GM23338 (cell line): ENCODE data around the gene IDE. TPM values are rescaled to one million over a fixed set of nuclear protein-coding genes. Genes with fewer than 3 reads are reported as not detected.

Experiments
- ATAC-seq: fragments of 200-7000 bp; cut with Tn5 transposase; 3 replicates; pipeline ENCODE4 v1.9.1; 2020
- DNase-seq: peaks from one replicate; pipeline ENCODE4 v3.0.0-alpha.2; 2015; ENCODE audit warnings: low spot score
- H2AFZ ChIP-seq: fragments of 200-600 bp; sonication (generic); 2 replicates; pipeline ENCODE4 v1.8.0; 2016; ENCODE audit warnings: antibody characterized with exemption, mild to moderate bottlenecking, moderate library complexity
- H3F3A ChIP-seq: fragments of 200-600 bp; sonication (generic); replicated peaks from 2 replicates; pipeline ENCODE4 v1.8.0; 2017; ENCODE audit warnings: antibody characterized with exemption, mixed run types, low read depth
- H3K27ac ChIP-seq: fragments of 200-600 bp; sonication (generic); 2 replicates; pipeline ENCODE4 v1.6.1; 2016; ENCODE audit warnings: low read depth
- H3K27me3 ChIP-seq: fragments of 200-600 bp; sonication (generic); 2 replicates; pipeline ENCODE4 v1.8.0; 2016; ENCODE audit warnings: mild to moderate bottlenecking, mixed run types, moderate library complexity; ENCODE audit not compliant: insufficient read depth
- H3K36me3 ChIP-seq: fragments of 200-600 bp; sonication (generic); 2 replicates; pipeline ENCODE4 v1.8.0; 2016; ENCODE audit warnings: mild to moderate bottlenecking; ENCODE audit not compliant: insufficient read depth
- H3K4me1 ChIP-seq: fragments of 200-600 bp; sonication (generic); 2 replicates; pipeline ENCODE4 v1.8.0; 2016; ENCODE audit warnings: mild to moderate bottlenecking, moderate library complexity; ENCODE audit not compliant: insufficient read depth
- H3K4me2 ChIP-seq: fragments of 200-600 bp; sonication (generic); 2 replicates; pipeline ENCODE4 v1.7.1; 2017; ENCODE audit warnings: mixed run types
- H3K4me3 ChIP-seq: fragments of 200-600 bp; sonication (generic); 2 replicates; pipeline ENCODE4 v1.6.1; 2016; ENCODE audit warnings: mixed run types
- H3K79me2 ChIP-seq: fragments of 200-600 bp; sonication (generic); replicated peaks from 2 replicates; pipeline ENCODE4 v1.8.0; 2017; ENCODE audit warnings: mild to moderate bottlenecking; ENCODE audit not compliant: insufficient read depth
- H3K9me2 ChIP-seq: fragments of 200-600 bp; sonication (generic); 2 replicates; pipeline ENCODE4 v1.8.0; 2017; ENCODE audit not compliant: insufficient read depth
- H4K20me1 ChIP-seq: fragments of 200-600 bp; sonication (generic); replicated peaks from 2 replicates; pipeline ENCODE4 v1.8.0; 2017; ENCODE audit warnings: mild to moderate bottlenecking; ENCODE audit not compliant: insufficient read depth
- H3K27ac Mint-ChIP-seq: 2 replicates; pipeline ENCODE4 v1.8.0; 2020; ENCODE audit warnings: inconsistent platforms, mild to moderate bottlenecking, moderate library complexity, mixed read lengths
- H3K27me3 Mint-ChIP-seq: 3 replicates; pipeline ENCODE4 v1.8.0; 2022; ENCODE audit warnings: low read depth, mild to moderate bottlenecking, moderate library complexity, mixed read lengths, inconsistent platforms; ENCODE audit not compliant: insufficient read depth, poor library complexity
- H3K36me3 Mint-ChIP-seq: 3 replicates; pipeline ENCODE4 v1.8.0; 2021; ENCODE audit warnings: low read depth, mild to moderate bottlenecking, inconsistent platforms, moderate library complexity, mixed read lengths
- H3K4me1 Mint-ChIP-seq: 3 replicates; pipeline ENCODE4 v1.8.0; 2020; ENCODE audit warnings: mild to moderate bottlenecking, inconsistent platforms, mixed read lengths
- H3K4me3 Mint-ChIP-seq: 3 replicates; pipeline ENCODE4 v1.8.0; 2021; ENCODE audit warnings: moderate library complexity, mild to moderate bottlenecking, inconsistent platforms, mixed read lengths
- H3K9me3 Mint-ChIP-seq: 3 replicates; pipeline ENCODE4 v1.8.0; 2020; ENCODE audit warnings: moderate library complexity, mild to moderate bottlenecking, inconsistent platforms, mixed read lengths
- CREB1 ChIP-seq: fragments of 250-450 bp; sonication (Bioruptor Pico); IDR thresholded peaks from 2 replicates; pipeline ENCODE4 v1.5.0; 2020; ENCODE audit warnings: low read depth, mild to moderate bottlenecking, moderate library complexity
- EZH2 ChIP-seq: fragments of 200-600 bp; sonication (generic); IDR thresholded peaks from one replicate; pipeline ENCODE4 v1.8.0; 2017; ENCODE audit warnings: antibody characterized with exemption, mild to moderate bottlenecking, low read depth; ENCODE audit not compliant: unreplicated experiment
- EZH2phosphoT487 ChIP-seq: fragments of 200-600 bp; sonication (generic); IDR thresholded peaks from one replicate; pipeline ENCODE4 v1.8.1; 2018; ENCODE audit warnings: antibody characterized with exemption; ENCODE audit not compliant: unreplicated experiment
- JUNB ChIP-seq: IDR thresholded peaks from one replicate; pipeline ENCODE4 v1.6.1; 2016; ENCODE audit warnings: antibody characterized with exemption; ENCODE audit not compliant: unreplicated experiment
- NANOG ChIP-seq: IDR thresholded peaks from 2 replicates; pipeline ENCODE4 v1.6.1; 2016; ENCODE audit warnings: antibody characterized with exemption, borderline replicate concordance
- POLR2AphosphoS5 ChIP-seq: IDR thresholded peaks from 2 replicates; pipeline ENCODE4 v1.6.1; 2016; ENCODE audit warnings: antibody characterized with exemption, low read depth
- STAT1 ChIP-seq: IDR thresholded peaks from one replicate; pipeline ENCODE4 v1.6.1; 2016; ENCODE audit warnings: antibody characterized with exemption; ENCODE audit not compliant: unreplicated experiment
- ZNF114 ChIP-seq: fragments of 250-450 bp; sonication (Bioruptor Pico); IDR thresholded peaks from 2 replicates; pipeline ENCODE4 v1.5.0; 2020; ENCODE audit warnings: mild to moderate bottlenecking, moderate library complexity
- ZNF331 ChIP-seq: fragments of 250-450 bp; sonication (Bioruptor Pico); IDR thresholded peaks from 2 replicates; pipeline ENCODE4 v1.5.0; 2020; ENCODE audit warnings: low read depth, mild to moderate bottlenecking, moderate library complexity
- polyA plus RNA-seq: library from polyadenylated mRNA; unstranded; fragments of >200 nt; fragmentation: Nextera tagmentation; extraction: Ambion mirVana; gene quantifications from 2 replicates; pipeline ENCODE4 v1.2.1, GENCODE V29; 2016
- total RNA-seq: library from RNA; depleted of rRNA; stranded (reverse); fragments of >200 nt; shearing (Covaris generic); gene quantifications from 2 replicates; pipeline ENCODE4 v1.2.3, GENCODE V29; 2014
- TF ChIP-seq, protein P1 (sequence below): fragments of 250-450 bp; sonication (Bioruptor Pico); IDR thresholded peaks from 2 replicates; pipeline ENCODE4 v1.5.0; 2020; ENCODE audit warnings: mild to moderate bottlenecking, moderate library complexity
- TF ChIP-seq, protein P2 (sequence below): IDR thresholded peaks from 2 replicates; pipeline ENCODE4 v1.6.1; 2016; ENCODE audit warnings: antibody characterized with exemption
- TF ChIP-seq, protein P3 (sequence below), 2 experiments: fragments of 200-600 bp in 1 of 2; sonication (generic) in 1 of 2; conservative IDR thresholded peaks; 2 replicates each; pipeline versions ENCODE4 v1.5.1 to v1.6.1; 2016 to 2017; ENCODE audit warnings: antibody characterized with exemption in 2 of 2, low read depth in 2 of 2, mild to moderate bottlenecking in 2 of 2, moderate library complexity in 1 of 2

IDE gene
- total and polyA plus RNA-seq, 2 experiments from 2014 or later = 12.9 to 36.3 TPM

DNA sequence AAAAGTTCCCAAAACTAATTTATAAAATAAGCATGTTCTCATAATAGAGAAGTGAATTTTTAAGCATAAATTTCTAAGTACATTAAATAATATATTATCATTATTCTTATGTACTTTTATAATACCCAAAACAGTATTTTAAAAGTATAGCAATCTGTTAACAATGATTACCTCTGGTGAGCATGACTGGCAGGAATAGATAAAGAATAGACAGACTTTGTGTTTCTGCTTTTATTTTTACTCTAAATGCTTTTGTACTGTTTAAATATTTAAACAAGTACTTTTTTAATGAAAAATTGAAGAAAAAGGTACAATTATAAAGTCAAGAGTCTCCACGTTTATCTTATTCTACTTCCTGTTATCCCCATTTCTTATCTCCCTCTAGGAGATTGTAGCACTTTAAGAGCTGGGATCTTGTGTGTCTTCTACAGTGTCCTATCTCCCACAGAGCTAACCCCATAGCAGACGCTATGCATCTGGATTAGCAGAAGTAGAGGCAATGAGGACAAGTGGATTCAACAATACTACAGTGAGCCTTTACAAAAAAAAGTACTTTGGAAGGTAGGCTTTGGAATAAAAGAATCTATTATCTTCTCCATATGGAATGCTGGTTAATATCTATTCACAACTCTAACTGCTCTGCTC is 42.9 kb downstream of the IDE start:
- Histone ChIP-seq H2AFZ (no peak overlapping the region), H3K27me3 (no peaks in the 10 kb centered on the region), H3K9me2 (no peaks in the 10 kb centered on the region), H3K79me2 (no peaks in the 10 kb centered on the region), H3K27ac (no peak overlapping the region), H3K4me1 (no peaks in the 10 kb centered on the region), H3F3A (no peaks in the 10 kb centered on the region), H3K4me2 (no peak overlapping the region), H3K36me3 (peaks cover 11% of the 10 kb centered on the region; the same call in 1 of the 2 replicates), H3K4me3 (no peak overlapping the region), H4K20me1 (no peaks in the 10 kb centered on the region)
- Mint-ChIP-seq H3K27me3 (peaks cover 1% of the 10 kb centered on the region), H3K9me3 (no peaks in the 10 kb centered on the region), H3K4me1 (no peaks in the 10 kb centered on the region), H3K36me3 (peaks cover 31% of the 10 kb centered on the region), H3K4me3 (no peak overlapping the region), H3K27ac (no peak overlapping the region)
- no peak for ATAC-seq
- DNase-seq = no peak
- TF ChIP-seq STAT1 = no peak
- TF ChIP-seq ZNF114 = no peak
- TF ChIP-seq EZH2phosphoT487 = no peak
- no peak for TF ChIP-seq ZNF331 (CRISPR knock-in tag)
- no peak for TF ChIP-seq EZH2
- TF ChIP-seq NANOG = no peak

DNA sequence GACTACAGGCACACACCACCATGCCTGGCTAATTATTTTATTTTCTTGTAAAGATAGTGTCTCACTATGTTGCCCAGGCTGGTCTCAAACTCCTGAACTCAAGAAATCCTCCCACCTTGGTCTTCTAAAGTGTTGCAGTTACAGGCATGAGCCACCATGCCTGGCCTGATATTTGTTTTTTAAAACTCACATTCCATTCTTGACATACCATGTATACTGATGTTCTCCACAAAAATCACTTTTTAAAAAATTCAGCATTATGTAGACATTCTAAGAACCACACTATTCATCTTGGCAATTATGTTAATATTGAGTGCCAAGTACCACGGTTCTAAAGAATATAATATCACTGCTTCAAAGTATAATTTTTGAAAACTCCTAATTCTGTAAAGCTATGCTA is 43.5 kb downstream of the IDE start:
- Mint-ChIP-seq H3K9me3 (no peaks in the 10 kb centered on the region), H3K4me1 (no peaks in the 10 kb centered on the region), H3K4me3 (no peak overlapping the region), H3K27ac (no peak overlapping the region), H3K27me3 (no peaks in the 10 kb centered on the region), H3K36me3 (peaks cover 26% of the 10 kb centered on the region)
- H3K36me3 ChIP-seq = peaks cover 10% of the 10 kb centered on the region; the same call in 1 of the 2 replicates
- H3K9me2 ChIP-seq = no peaks in the 10 kb centered on the region
- H2AFZ ChIP-seq = no peak overlapping the region
- no peaks in the 10 kb centered on the region for H3F3A ChIP-seq
- no peak overlapping the region for H3K27ac ChIP-seq
- H3K27me3 ChIP-seq = no peaks in the 10 kb centered on the region
- H3K4me3 ChIP-seq = no peak overlapping the region
- H3K4me1 ChIP-seq = no peaks in the 10 kb centered on the region
- no peak overlapping the region for H3K4me2 ChIP-seq
- no peak for DNase-seq
- no peaks in the 10 kb centered on the region for H3K79me2 ChIP-seq
- TF ChIP-seq JUNB (no peak), CREB1 (CRISPR knock-in tag) (no peak), EZH2phosphoT487 (no peak), NANOG (no peak), ZNF331 (CRISPR knock-in tag) (no peak), ZNF114 (no peak), EZH2 (no peak), STAT1 (no peak), POLR2AphosphoS5 (no peak)
- TF ChIP-seq, protein P1, sequence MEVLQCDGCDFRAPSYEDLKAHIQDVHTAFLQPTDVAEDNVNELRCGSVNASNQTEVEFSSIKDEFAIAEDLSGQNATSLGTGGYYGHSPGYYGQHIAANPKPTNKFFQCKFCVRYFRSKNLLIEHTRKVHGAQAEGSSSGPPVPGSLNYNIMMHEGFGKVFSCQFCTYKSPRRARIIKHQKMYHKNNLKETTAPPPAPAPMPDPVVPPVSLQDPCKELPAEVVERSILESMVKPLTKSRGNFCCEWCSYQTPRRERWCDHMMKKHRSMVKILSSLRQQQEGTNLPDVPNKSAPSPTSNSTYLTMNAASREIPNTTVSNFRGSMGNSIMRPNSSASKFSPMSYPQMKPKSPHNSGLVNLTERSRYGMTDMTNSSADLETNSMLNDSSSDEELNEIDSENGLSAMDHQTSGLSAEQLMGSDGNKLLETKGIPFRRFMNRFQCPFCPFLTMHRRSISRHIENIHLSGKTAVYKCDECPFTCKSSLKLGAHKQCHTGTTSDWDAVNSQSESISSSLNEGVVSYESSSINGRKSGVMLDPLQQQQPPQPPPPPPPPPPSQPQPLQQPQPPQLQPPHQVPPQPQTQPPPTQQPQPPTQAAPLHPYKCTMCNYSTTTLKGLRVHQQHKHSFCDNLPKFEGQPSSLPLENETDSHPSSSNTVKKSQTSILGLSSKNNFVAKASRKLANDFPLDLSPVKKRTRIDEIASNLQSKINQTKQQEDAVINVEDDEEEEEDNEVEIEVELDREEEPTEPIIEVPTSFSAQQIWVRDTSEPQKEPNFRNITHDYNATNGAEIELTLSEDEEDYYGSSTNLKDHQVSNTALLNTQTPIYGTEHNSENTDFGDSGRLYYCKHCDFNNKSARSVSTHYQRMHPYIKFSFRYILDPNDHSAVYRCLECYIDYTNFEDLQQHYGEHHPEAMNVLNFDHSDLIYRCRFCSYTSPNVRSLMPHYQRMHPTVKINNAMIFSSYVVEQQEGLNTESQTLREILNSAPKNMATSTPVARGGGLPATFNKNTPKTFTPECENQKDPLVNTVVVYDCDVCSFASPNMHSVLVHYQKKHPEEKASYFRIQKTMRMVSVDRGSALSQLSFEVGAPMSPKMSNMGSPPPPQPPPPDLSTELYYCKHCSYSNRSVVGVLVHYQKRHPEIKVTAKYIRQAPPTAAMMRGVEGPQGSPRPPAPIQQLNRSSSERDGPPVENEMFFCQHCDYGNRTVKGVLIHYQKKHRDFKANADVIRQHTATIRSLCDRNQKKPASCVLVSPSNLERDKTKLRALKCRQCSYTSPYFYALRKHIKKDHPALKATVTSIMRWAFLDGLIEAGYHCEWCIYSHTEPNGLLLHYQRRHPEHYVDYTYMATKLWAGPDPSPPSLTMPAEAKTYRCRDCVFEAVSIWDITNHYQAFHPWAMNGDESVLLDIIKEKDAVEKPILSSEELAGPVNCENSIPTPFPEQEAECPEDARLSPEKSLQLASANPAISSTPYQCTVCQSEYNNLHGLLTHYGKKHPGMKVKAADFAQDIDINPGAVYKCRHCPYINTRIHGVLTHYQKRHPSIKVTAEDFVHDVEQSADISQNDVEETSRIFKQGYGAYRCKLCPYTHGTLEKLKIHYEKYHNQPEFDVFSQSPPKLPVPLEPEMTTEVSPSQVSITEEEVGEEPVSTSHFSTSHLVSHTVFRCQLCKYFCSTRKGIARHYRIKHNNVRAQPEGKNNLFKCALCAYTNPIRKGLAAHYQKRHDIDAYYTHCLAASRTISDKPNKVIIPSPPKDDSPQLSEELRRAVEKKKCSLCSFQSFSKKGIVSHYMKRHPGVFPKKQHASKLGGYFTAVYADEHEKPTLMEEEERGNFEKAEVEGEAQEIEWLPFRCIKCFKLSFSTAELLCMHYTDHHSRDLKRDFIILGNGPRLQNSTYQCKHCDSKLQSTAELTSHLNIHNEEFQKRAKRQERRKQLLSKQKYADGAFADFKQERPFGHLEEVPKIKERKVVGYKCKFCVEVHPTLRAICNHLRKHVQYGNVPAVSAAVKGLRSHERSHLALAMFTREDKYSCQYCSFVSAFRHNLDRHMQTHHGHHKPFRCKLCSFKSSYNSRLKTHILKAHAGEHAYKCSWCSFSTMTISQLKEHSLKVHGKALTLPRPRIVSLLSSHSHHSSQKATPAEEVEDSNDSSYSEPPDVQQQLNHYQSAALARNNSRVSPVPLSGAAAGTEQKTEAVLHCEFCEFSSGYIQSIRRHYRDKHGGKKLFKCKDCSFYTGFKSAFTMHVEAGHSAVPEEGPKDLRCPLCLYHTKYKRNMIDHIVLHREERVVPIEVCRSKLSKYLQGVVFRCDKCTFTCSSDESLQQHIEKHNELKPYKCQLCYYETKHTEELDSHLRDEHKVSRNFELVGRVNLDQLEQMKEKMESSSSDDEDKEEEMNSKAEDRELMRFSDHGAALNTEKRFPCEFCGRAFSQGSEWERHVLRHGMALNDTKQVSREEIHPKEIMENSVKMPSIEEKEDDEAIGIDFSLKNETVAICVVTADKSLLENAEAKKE (CRISPR knock-in tag) = no peak
- TF ChIP-seq, protein P2, sequence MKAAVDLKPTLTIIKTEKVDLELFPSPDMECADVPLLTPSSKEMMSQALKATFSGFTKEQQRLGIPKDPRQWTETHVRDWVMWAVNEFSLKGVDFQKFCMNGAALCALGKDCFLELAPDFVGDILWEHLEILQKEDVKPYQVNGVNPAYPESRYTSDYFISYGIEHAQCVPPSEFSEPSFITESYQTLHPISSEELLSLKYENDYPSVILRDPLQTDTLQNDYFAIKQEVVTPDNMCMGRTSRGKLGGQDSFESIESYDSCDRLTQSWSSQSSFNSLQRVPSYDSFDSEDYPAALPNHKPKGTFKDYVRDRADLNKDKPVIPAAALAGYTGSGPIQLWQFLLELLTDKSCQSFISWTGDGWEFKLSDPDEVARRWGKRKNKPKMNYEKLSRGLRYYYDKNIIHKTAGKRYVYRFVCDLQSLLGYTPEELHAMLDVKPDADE = no peak
- TF ChIP-seq, protein P3, sequence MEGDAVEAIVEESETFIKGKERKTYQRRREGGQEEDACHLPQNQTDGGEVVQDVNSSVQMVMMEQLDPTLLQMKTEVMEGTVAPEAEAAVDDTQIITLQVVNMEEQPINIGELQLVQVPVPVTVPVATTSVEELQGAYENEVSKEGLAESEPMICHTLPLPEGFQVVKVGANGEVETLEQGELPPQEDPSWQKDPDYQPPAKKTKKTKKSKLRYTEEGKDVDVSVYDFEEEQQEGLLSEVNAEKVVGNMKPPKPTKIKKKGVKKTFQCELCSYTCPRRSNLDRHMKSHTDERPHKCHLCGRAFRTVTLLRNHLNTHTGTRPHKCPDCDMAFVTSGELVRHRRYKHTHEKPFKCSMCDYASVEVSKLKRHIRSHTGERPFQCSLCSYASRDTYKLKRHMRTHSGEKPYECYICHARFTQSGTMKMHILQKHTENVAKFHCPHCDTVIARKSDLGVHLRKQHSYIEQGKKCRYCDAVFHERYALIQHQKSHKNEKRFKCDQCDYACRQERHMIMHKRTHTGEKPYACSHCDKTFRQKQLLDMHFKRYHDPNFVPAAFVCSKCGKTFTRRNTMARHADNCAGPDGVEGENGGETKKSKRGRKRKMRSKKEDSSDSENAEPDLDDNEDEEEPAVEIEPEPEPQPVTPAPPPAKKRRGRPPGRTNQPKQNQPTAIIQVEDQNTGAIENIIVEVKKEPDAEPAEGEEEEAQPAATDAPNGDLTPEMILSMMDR (conservative IDR thresholded peaks at IDR 0.05; ENCODE audit: low read depth in 2 of 2) = no peak
- ATAC-seq = no peak
- no peaks in the 10 kb centered on the region for H4K20me1 ChIP-seq
